ENCODE measurements around the gene CALD1. TPM values are rescaled to one million over a fixed set of nuclear protein-coding genes. Genes with fewer than 3 reads are reported as not detected.

The CALD1 gene
- polyA plus RNA-seq, 1 donor = 93.4 TPM

GRCh38 chr7:135001390-135002165 lies 222.1 kb downstream of the CALD1 start:
- DNase-seq = no peak

DNA sequence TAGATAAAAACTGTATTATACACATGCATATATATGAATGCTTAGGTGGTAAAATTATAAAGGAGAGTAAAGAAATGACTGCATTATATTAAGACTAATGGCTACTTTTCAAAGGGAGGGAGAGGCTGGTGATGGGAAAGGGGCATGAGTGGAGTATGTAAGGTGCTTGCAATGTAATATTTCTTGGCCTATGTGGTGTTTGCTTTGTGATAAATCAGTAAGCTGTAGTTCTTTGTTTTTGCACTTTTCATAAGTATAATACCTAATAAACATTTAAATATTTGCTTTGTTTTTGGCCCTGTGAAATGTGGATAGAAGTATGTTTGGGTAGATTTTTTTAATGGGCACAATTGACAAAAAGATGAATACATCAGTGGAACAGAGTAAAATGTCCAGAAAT lies 232.8 kb downstream of the CALD1 start:
- DNase-seq = no peak

Other genes starting within 250 kb of the CALD1 start
- 0.26 TPM for gene AKR1B15, start 230.5 kb upstream of the CALD1 start, polyA plus RNA-seq (ENCODE audit: insufficient read length)
- 17.0 TPM for gene BPGM, start 132.8 kb upstream of the CALD1 start, polyA plus RNA-seq (ENCODE audit: insufficient read length)
- gene AGBL3, start 206.9 kb downstream of the CALD1 start, polyA plus RNA-seq (ENCODE audit: insufficient read length) = 3.6 TPM